Breast epithelium (tissue), 3 donors: Measurements from ENCODE around the gene SPATA45.

Experiments used
- POLR2A ChIP-seq: fragments of 450-650 bp; IDR thresholded peaks from one replicate; pipeline ENCODE4 v1.6.1; 2016; ENCODE audit warnings: antibody characterized with exemption, mild to moderate bottlenecking, moderate library complexity
- POLR2AphosphoS5 ChIP-seq, 3 donors: sonication (generic); formaldehyde crosslinking; IDR thresholded peaks; one replicate each; pipeline ENCODE4 v1.6.1; 2017; ENCODE audit warnings: antibody characterized with exemption in 3 of 3
- TF ChIP-seq, protein P1 (sequence below), 3 donors: fragments of 450-650 bp; IDR thresholded peaks; one replicate each; pipeline ENCODE4 v1.5.1; 2016 to 2017; ENCODE audit warnings: antibody characterized with exemption in 3 of 3, mild to moderate bottlenecking in 3 of 3, moderate library complexity in 3 of 3

DNA sequence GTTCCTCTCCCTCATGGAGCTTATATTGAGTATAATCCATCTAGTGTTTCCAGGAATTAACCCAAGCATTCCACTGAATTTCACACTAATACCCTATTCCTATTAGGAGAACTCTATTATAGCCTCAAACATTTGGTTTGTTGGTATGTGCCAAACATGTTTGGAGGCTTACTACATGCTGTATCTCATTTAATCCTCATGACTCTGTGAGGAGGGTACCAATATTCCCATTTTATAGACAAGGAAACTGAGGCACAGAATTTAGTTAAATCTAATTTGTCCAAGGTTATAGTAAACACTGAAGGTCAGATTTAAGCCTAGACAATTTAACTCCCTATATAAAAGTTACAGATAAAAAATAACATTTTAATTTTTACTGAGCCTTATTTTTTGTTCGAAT lies 19.7 kb upstream of the SPATA45 start:
- TF ChIP-seq POLR2A: no peak
- no peak for TF ChIP-seq POLR2AphosphoS5 (IDR thresholded peaks at IDR 0.05)
- TF ChIP-seq, protein P1, sequence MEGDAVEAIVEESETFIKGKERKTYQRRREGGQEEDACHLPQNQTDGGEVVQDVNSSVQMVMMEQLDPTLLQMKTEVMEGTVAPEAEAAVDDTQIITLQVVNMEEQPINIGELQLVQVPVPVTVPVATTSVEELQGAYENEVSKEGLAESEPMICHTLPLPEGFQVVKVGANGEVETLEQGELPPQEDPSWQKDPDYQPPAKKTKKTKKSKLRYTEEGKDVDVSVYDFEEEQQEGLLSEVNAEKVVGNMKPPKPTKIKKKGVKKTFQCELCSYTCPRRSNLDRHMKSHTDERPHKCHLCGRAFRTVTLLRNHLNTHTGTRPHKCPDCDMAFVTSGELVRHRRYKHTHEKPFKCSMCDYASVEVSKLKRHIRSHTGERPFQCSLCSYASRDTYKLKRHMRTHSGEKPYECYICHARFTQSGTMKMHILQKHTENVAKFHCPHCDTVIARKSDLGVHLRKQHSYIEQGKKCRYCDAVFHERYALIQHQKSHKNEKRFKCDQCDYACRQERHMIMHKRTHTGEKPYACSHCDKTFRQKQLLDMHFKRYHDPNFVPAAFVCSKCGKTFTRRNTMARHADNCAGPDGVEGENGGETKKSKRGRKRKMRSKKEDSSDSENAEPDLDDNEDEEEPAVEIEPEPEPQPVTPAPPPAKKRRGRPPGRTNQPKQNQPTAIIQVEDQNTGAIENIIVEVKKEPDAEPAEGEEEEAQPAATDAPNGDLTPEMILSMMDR (IDR thresholded peaks at IDR 0.05): no peak
